Measurements from ENCODE around the gene PRSS33.

PRSS33 gene

DNA sequence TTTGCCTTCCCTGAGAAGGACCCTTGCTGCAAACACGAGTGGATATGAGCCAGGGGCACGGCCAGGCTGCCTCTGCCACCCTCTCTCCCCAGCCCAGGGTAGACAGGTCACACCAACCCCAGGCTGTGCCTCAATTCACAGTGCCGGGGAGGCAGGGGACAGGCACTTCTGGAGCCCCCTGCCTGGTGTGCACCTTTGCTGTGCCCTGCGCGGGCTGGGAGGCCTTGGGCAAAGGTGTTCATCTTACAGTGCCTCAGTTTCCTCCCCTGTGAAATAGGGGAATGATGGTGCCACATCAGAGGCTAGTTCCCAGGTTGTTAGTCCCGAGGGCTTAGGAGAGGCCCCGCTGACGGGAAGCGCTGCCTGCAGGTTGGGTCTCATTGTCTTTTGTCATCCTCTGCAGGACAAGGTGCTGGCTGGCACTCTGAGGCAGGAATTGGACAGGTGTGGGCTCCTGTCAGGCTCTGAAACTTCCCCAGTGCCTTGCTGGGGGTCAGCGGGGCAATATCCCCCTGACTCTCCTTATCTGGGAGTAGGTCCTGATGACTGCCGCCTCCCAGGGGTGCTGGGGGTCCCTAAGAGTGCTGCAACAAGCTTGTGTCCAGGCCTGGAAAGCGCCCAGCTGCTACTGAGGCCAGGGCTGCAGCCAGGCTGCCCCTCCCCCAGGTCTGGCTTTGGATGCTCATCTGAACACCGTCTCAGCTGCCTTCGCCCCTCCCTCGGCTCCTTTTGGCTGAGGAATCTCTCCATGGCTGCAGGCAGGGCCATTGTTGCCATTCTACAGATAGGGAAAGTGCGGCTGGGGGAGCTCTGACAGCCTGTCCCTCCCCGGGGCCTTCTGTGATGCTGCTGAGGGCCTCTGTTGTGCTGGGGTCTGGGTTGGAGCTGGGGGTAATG, 32.8 kb upstream of the PRSS33 start:
- no peak for DNase-seq

DNA sequence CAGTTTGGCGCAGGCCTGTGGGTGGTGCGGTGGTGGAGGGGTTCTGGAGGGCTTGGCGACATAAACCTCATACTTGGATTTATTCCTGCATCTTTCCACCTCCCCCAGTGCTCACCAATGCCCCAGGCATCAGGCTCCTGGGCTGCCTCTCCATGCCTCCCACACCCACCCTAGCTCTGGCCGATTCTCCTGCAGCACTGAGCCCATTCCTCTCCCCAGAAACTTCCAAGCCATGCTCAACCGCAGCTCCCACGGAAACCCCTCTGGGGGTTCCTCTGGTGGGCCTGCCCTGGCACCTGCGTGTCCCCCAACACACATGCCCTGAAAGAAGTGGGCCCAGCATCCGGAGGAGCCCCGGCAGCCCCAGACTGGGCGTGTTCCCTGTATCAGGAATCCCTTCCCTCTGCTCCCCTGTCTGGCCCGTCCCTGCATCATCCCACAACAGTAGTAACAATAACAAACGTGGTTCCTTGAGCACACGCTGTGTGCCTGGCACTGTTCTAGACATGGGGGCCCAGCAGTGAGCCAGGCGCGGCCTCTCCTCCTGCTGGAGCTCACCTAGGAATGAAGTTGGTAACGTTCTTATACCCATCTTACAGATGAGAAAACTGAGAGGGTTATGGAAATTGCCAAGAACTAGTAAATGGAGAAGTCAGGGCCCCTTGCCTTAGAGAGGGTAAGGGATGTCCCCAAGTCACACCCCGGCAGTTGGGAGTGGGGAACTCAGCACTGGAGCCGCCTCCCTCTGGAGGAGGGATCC, 32.0 kb upstream of the PRSS33 start:
- no peak for DNase-seq

- DNase-seq: no peak
These were observed 31.0 kb upstream of the PRSS33 start for GRCh38 chr16:2818272-2818876.

DNA sequence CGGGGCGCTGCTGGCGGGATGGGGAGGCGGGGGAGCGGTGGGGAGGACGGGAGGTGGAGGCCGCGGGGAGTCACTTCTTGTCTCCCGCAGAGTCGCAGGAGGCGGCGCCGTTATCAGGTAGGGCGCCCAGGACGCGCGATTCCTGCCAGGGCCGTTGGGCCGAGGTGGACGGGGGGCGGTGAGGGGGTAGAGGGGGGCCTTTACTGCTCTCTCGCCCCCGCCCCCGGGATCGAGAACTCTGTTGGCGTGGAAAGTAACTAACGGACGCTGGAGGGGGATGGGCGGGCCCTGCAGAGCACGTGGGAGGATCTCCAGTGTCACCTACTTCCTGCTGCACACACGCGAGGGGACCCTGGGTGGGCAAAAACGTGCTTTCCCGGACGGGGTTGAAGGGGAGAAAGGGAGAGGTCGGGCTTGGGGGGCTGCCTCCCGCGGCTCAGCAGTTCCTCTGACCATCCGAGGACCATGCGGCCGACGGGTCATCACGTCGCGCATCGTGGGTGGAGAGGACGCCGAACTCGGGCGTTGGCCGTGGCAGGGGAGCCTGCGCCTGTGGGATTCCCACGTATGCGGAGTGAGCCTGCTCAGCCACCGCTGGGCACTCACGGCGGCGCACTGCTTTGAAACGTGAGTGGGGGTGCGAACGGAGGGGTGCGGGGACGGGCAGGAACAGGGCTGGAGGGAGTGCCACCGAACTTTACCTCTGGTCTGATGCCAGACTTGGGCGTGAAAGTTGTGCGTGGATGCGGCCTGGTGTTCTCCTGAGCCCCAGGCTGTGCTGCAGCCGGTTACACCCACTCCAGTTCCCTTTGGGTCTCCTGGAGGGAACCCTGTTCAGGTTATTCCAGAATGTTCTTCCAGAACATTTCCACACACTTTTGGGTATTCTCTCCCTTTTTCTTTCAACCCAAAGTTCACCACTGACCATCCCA, 30.2 kb upstream of the PRSS33 start:
- DNase-seq: no peak

- DNase-seq: no peak
These were observed 29.5 kb upstream of the PRSS33 start, which contains the start of gene PRSS21 for GRCh38 chr16:2816751-2817339. TSS of gene PRSS21 (plus strand) at chr16:2817237. CDS start at chr16:2817269, 32 bp downstream.

DNA sequence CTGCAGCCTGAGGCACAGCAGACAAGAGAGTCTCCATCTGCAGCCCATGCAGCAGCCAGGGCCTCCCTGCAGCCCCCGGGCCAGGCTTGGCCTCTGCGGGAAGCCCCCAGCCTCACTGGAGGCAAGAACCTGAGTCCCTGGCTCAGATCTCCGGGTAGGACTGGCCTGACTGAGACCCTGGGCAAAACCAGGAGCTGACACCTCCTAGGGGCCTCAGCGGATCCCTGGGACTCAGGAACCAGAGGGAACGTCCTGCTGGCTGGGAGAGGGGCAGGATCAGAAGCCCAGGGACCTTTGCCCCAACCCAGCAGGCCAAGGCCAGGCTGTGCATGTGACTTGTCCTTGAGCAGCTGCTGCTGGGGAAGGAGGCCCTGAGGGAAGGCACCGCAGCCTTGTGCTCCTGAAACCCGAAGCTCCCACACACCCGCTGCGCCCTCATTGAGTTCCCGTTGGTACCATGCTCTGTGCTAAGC, 28.0 kb upstream of the PRSS33 start:
- no peak for DNase-seq

- no peak for DNase-seq
These were observed 27.4 kb upstream of the PRSS33 start for GRCh38 chr16:2814551-2815298.

DNA sequence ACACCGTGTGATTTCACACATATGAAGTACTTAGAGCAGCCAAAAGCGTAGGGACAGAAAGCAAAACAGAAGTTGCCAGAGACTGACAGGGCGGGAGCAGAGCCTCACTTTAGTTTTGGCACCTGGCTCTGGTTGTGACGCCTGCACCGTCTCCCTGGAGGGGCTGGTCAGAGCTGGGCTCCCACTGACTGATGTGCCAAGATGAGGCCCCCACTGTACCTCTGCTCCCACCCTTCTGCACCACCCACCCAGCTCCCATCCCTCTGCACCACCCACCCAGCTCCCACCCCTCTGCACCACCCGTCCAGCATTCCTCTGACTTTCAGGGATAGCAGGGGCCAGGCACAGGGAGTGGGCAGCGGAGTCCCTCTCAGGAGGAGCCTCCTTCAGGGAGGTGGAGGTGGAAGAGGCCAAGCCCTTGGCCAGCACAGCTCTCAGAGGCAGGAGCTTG, 26.4 kb upstream of the PRSS33 start:
- DNase-seq: no peak

DNA sequence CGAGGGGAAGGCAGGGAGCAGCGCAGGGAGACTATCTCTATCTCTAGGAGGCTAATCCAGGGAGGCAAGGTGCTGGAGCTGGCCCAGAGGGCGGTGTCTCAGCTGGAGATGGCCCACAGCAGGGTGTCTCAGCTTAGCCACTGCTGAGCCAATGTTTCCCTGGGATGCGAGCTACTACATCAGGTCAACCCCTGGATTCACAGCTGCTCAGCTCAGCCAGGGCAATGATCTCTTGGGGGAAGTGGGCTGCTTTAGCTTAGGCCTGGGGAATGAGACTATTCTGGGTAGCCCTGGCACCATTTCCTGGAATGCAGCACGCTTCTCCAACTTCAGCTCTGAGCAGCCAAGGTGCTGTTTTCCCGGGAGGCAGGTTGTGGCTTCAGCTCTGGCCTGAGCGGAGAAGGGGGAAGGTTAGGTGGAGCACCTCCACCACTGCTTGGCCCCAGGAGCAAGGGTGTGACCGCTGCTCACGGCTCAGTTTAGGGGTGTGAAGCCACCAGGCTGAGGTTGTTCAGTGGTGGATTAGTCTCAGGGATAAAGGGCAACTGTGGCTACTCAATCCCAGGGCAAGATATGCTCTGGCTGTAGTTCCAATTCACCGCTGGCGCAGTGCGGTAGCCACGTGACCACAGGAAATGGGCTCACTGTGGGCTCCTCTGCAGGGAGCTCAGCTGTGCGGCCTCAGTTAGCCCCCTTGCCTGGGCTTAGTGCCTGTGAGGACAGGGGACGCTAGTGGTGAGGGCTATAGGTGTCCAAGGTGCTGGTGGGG, 24.5 kb upstream of the PRSS33 start:
- DNase-seq: no peak

DNA sequence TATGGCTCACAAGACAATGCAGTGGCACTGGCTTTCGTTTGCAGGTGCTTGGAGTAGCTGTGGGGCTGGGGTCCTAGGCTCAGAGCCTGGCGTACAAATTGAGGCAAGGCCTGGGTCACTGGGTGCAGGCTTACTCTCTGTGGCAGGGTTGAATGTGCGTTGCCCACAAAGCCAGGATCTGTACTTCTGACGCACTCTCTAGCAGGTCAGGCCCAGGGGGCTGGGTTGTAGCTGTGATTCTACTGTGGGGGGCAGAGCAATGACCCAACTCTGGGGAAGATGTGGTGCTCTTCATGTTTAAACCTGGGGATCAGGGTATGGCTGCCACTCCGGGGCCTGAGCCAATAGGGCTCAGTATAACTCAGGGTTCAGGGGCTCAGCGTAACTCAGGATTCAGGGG, 23.3 kb upstream of the PRSS33 start:
- no peak for DNase-seq

DNA sequence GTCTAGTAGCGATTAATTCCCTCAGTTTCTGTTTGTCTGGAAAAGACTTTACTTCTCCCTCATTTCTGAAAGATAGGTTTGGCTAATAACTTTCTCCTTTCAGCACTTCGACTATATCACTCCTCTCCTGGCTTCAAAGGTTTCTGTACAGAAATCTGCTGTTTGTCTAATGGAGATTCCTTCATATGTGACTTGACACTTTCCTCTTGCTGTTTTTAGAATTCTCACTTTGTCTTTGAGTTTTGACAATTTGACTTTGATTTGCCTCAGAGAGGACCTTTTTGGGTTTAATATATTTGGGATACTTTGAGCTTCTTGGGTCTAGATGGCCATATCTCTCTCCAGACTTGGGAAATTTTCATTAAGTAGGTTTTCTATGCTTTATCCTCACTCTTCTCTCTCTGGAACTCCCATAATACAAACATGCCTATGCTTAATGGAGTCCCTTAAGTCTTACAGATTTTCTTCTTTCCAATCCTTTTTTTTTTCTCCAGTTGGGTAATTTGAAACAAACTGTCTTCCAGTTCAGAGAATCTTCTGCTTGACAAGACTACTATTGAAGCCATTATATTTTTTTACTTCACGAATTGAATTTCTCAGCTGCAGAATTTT, 21.9 kb upstream of the PRSS33 start:
- no peak for DNase-seq

DNA sequence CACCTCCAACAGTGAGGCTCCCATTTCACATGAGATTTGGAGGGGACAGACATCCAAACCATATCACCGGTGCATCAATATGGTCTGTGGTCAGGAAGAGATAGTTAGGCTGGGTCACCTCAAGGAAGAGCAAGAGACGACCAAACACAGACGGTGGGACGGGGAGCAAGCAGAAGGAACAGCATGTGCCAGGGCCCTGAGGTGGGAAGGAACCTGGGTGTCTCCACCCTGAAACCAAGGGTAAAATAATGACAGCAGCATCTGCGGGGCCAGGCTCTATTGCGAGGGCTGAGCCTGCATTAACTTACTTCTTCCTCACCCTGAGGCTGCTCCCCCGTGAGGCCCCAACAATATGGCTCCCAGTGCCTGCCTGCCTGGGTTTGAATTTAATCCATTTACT, 20.8 kb upstream of the PRSS33 start:
- no peak for DNase-seq

DNA sequence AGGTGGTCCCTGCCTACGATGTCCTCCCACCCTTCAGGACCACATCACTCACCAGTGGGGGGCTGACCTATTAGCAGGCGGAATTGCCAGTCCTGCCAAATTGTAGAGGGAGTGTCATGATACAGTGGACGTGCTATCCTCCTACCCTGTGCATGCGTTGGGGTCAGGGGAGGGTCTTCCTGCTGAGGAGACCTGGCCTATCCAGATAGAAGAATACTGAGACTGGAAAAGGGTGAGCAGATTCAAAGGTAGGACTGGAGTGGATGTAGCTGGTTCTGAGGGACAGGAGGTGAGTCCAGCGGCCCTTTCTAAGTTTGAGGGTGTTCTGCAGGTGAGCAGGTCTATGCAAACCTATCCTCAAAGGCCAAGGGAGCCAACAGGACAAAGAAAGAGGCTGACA, 18.9 kb upstream of the PRSS33 start:
- DNase-seq: no peak

DNA sequence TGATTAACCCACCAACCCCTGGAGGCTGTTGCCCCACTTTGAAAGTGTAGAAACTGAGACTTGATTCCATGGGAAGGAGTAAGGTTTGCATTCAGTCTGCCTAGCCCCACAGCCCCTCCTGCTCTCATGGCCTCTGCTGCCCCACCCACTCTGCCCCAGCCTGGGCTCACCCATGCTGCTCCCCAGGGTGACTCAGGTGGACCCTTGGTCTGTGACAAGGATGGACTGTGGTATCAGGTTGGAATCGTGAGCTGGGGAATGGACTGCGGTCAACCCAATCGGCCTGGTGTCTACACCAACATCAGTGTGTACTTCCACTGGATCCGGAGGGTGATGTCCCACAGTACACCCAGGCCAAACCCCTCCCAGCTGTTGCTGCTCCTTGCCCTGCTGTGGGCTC, 17.4 kb upstream of the PRSS33 start:
- no peak for DNase-seq

DNA sequence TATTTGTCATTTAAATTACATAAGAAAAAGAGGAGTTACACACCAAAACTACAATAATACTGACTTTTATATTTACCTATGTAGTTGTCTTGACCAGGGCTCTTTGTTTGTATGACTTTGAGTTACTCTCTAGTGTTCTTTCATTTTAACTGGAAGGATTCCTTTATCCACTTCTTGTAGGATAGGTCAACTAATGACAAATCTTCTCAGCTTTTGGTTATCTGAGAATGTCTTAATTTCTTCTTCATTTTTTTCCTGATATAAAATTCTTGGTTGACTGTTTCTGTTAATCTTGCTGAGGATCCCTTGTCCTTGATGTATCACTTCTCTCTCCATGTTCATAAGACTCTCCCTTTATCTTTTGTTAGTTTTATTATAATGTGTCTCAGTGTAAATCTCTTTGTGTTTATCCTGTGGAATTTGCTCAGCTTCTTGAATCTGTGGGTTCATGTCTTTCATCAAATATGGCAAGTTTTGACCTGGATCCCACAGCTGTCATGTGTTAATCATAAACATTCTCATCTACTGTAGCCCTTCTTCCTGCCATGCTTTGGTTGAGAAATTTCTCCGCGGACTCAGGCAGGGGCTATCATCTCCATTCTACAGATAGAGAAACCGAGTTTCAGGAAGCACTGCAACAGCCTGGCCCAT, 16.3 kb upstream of the PRSS33 start:
- DNase-seq: no peak

GRCh38 chr16:2799859-2800226, 12.5 kb upstream of the PRSS33 start:
- no peak for DNase-seq

GRCh38 chr16:2799205-2799858, 12.0 kb upstream of the PRSS33 start:
- DNase-seq: no peak

GRCh38 chr16:2798723-2799204, 11.4 kb upstream of the PRSS33 start:
- DNase-seq: no peak

All from COR-L47 (cell line).